Hematopoietic multipotent progenitor cell treated with erythropoietin and hydrocortisone succinate and interleukin-3 and kit ligand, for 17 days (in vitro differentiated cells): ENCODE results near the gene ANAPC2.

Source experiments
- DNase-seq: peaks from one replicate; pipeline ENCODE4 v3.0.0-alpha.2; 2015; ENCODE audit warnings: low spot score

The ANAPC2 gene

GRCh38 chr9:137188490-137189296 lies at the start of gene ANAPC2, which contains the start of gene SSNA1:
Gene ANAPC2 (minus strand): TSS chr9:137188560. CDS start chr9:137188532, 28 bp downstream.
Gene SSNA1 (plus strand): TSS chr9:137188676. CDS start chr9:137188727, 51 bp downstream.
- peak; percentile 98 for DNase-seq

GRCh38 chr9:137236936-137237421 lies 48.6 kb upstream of the ANAPC2 start:
- DNase-seq = no peak

- DNase-seq = peak; percentile 90
Measured at GRCh38 chr9:137236238-137236935, 48.0 kb upstream of the ANAPC2 start.

GRCh38 chr9:137235424-137236237 lies 47.3 kb upstream of the ANAPC2 start:
- no peak for DNase-seq

- DNase-seq = no peak
Measured at GRCh38 chr9:137234758-137235423, 46.5 kb upstream of the ANAPC2 start.

- DNase-seq = no peak
Measured at GRCh38 chr9:137234055-137234697, 45.8 kb upstream of the ANAPC2 start.

- no peak for DNase-seq
Measured at GRCh38 chr9:137233143-137233980, 45.0 kb upstream of the ANAPC2 start.

GRCh38 chr9:137232510-137232909 lies 44.1 kb upstream of the ANAPC2 start:
- no peak for DNase-seq

DNA sequence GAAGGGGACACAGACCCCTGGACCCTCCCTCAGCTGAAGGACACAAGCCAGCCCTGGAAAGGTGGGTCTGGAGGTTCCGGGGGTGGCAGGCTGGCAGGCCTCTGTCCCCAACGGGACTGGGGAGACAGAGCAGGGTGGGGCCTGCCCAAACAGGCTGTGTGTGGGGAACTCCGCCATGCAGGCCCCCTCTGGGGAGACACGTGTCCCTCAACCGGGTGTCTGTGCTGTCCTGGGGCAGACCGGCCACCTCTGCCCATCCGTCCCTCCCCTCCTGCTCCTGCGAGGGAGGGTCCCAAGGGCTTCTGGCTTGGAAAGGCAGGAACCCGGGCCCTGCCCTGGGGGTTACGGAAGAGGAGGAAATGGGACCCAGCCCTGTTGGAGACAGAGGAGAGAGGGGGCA lies 43.7 kb upstream of the ANAPC2 start:
- no peak for DNase-seq

DNA sequence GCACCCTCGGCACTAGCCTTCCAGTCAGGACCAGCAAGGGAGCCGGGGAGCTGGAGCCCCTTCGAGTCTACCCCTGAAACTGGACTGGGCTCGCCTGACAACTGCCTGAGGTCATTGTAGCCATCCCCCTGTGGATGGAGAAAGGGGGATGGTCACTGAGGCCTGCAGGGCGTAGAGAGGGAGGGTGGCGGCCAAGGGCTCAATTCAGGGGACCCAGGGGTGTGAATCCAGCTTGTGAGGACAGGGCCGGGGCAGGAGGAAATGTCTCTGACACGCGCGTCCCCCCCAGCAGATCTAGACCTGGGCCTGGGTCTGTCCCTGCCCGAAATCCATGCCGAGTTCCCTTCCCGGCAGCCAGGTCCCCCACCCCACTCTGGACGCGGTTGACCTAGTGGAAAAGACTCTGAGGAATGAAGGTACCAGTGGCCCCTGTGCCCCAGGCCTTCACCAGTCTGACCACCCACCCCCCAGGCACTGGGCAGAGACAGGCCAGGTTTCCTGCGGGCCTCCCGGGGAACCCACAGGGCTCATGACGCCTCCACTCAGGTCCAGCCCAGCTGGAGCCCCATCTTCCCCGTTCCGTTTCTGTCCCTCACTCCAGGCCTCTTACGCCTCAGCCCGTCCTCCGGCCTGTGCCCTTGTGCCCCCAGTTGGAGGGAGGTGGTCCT lies 43.1 kb upstream of the ANAPC2 start:
- no peak for DNase-seq

- no peak for DNase-seq
Measured at GRCh38 chr9:137230705-137231371, 42.5 kb upstream of the ANAPC2 start, which contains the start of gene SLC34A3. Gene SLC34A3 (plus strand): TSS chr9:137230901. CDS start chr9:137231703, 802 bp downstream.

DNA sequence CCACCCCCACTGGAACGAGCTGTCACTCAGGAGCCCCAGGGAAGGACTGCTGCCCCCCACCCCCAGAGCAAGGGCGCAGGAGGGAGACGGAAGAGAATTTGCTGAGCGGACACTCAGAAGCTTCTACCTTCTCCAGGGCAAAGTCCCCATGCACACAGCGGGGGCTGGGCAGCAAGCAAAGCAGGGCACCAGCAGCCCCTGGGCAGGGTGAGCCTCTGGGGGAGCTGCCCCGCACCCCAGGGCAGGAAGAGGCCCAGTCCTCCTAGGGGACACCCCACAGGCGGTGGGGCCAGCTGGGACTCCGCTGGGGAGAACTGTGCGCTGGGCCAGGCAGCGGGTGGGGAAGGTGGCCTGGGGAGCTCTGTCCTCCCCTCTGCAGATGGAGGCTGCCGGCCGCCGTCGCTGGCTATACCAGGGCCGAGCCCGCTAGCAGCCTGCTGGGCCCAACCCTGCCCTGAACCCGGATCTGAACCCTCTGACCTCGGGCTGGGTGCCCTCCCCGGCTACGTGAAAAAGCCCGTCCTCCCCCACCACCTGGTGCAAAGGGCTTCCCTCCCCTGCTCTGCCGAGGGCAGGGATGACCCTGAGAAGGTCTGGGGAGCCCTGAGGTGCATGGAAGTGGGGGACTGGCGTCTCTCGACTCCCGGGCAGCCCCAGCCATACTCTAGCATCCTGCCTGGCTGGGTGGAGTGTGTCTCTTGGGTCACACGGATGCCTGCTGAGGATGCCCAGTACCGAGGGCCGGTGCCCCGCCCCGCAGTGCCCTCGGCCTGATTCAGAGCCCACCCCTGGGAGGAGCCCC lies 41.7 kb upstream of the ANAPC2 start:
- no peak for DNase-seq

DNA sequence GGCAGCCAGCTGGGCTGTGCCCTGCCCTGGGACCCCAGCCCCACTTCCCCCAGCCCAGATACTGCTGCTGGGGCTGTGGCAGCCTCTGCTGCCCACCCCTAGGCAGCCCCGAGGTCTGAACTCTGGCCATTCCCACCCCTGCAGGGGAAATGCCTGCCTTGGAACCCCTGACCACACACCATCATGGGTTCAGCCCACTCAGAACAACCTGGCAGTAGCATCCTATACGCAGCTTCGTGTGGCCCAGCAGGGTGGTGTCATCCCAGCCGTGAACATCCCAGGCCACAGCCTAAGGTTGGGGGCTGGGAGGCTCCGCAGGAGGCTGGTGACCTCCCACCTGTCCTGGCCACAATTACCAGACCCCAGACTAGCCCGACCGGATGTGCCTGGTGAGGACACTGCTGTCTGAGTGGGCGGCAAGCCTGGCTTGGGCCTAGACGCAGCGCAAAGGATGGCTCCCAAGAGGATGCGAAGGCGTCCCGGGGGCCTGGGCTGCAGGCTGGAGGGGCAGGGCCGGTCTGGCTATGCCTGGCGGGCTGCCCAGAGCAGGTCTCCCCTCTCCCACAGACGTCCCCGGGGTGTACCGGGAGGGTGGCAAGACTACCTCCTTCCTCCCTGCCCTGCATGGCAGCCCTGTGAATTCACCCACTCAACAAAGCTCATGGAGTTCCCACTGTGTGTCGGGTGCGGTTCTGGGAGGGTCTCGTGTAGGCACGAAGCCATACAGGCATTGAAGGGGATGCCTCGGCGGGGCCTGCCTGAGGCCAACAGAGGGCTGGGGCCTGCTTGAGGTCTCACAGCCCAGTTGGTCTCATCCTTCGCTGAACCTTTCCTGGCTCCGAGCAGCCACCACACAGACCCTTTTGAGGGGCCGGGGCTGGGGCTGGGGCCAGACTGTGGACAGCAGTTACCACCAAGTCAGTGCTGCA lies 40.9 kb upstream of the ANAPC2 start:
- DNase-seq = no peak

DNA sequence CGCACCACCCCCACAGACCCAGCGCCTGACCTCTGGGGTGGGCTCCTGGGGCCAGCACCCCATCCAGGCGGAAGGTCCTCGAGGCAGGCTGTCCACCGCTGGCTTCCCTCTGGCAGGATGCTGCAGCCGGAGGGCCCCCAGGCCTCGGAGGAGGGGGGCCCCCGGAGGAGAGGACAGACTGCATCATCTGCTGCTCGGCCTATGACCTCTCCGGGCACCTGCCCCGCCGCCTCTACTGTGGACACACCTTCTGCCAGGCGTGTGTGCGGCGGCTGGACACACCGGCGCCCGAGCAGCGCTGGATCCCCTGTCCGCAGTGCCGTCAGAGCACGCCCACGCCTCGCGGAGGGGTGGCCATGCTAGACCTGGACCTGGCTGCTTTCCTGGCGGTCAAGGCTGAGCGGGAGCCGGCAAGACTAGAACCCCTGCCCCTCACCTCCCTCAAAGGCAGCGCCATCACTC lies 40.2 kb upstream of the ANAPC2 start:
- DNase-seq = no peak

- DNase-seq = no peak
Measured at GRCh38 chr9:137227853-137228505, 39.6 kb upstream of the ANAPC2 start.
